ENCODE measurements around the gene ZNF766.

GRCh38 chr19:52224211-52224610 lies 45.2 kb upstream of the ZNF766 start:
- TF ChIP-seq POLR2A (IDR thresholded peaks at IDR 0.05) (no peak), CTCF (IDR thresholded peaks at IDR 0.05) (no peak)
